ENCODE measurements around the gene APRT. TPM values are rescaled to one million over a fixed set of nuclear protein-coding genes. Genes with fewer than 3 reads are reported as not detected.

Gene APRT
- total and polyA plus RNA-seq, 9 of the 15 experiments (the other 6 are each of a cell fraction or from before 2014, with no cell fraction given), result 41.7 to 409 (median 146) TPM

GRCh38 chr16:88785106-88785924 lies 26.4 kb downstream of the APRT start, which contains the start of gene PIEZO1 (continued):
- peak; percentile 92 for TF ChIP-seq ZNF263 (CRISPR knock-in tag; IDR thresholded peaks at IDR 0.05; ENCODE audit: borderline replicate concordance)
- no peak for TF ChIP-seq NFIX (CRISPR knock-in tag; IDR thresholded peaks at IDR 0.05; ENCODE audit: low read depth)
- no peak for TF ChIP-seq ZNF280A (IDR thresholded peaks at IDR 0.05; ENCODE audit: low read depth, partially characterized antibody)
- no peak; the same call in 1 of the 2 replicates for TF ChIP-seq LEF1 (IDR thresholded peaks at IDR 0.05)
- TF ChIP-seq BCLAF1 (IDR thresholded peaks at IDR 0.05; ENCODE audit: borderline replicate concordance in 1 of 2, control insufficient read depth in 1 of 2, low read depth in 2 of 2, low read length in 1 of 2), result 0 out of 4 replicates have a peak, but pooled peaks of 1 of the 2 experiments have one; percentile 27
- no peak for TF ChIP-seq CREB3L1 (IDR thresholded peaks at IDR 0.05; ENCODE audit: borderline replicate concordance, low read depth)
- TF ChIP-seq CREM (IDR thresholded peaks at IDR 0.05; ENCODE audit: low read depth), result 0 out of 2 replicates have a peak, but pooled peaks have one; percentile 10
- no peak for TF ChIP-seq ZC3H4 (CRISPR knock-in tag; IDR thresholded peaks at IDR 0.05; ENCODE audit: borderline replicate concordance)
- no peak for TF ChIP-seq ZNF699 (CRISPR knock-in tag; IDR thresholded peaks at IDR 0.05; ENCODE audit: insufficient replicate concordance)
- TF ChIP-seq MAX (CRISPR knock-in tag; IDR thresholded peaks at IDR 0.05), result peak; percentile 98
- no peak for TF ChIP-seq ZNF707 (CRISPR knock-in tag; conservative IDR thresholded peaks at IDR 0.05)
- TF ChIP-seq KLF10 (CRISPR knock-in tag; IDR thresholded peaks at IDR 0.05), result no peak
- TF ChIP-seq ELK3 (CRISPR knock-in tag; IDR thresholded peaks at IDR 0.05), result no peak
- TF ChIP-seq ZNF583 (CRISPR knock-in tag; IDR thresholded peaks at IDR 0.05), result no peak
- peak; percentile 73 for TF ChIP-seq NEUROD1 (IDR thresholded peaks at IDR 0.05; ENCODE audit: borderline replicate concordance, low read depth, low read length, partially characterized antibody)
